ENCODE measurements around the gene FCN3.

FCN3 gene

GRCh38 chr1:27361553-27361952 lies 13.1 kb downstream of the FCN3 start:
- no peak for TF ChIP-seq POLR2AphosphoS5 (IDR thresholded peaks at IDR 0.05; ENCODE audit: low read depth, low read length)
- no peak for TF ChIP-seq TAF1 (IDR thresholded peaks at IDR 0.05; ENCODE audit: borderline replicate concordance, insufficient read depth, low read length)
- no peak for TF ChIP-seq FOXP2 (optimal IDR thresholded peaks at IDR 0.05; ENCODE audit: borderline replicate concordance, extremely low read depth, extremely low read length, insufficient read depth)
- no peak for TF ChIP-seq SIN3A (IDR thresholded peaks at IDR 0.05; ENCODE audit: borderline replicate concordance, insufficient read depth, low read length)
- TF ChIP-seq REST (IDR thresholded peaks at IDR 0.05; ENCODE audit: insufficient read depth in 1 of 2, low read depth in 2 of 2, low read length in 2 of 2): no peak

- TF ChIP-seq SIN3A (IDR thresholded peaks at IDR 0.05; ENCODE audit: borderline replicate concordance, insufficient read depth, low read length) (no peak), POLR2AphosphoS5 (IDR thresholded peaks at IDR 0.05; ENCODE audit: low read depth, low read length) (no peak), TAF1 (IDR thresholded peaks at IDR 0.05; ENCODE audit: borderline replicate concordance, insufficient read depth, low read length) (no peak), REST (IDR thresholded peaks at IDR 0.05; ENCODE audit: insufficient read depth in 1 of 2, low read depth in 2 of 2, low read length in 2 of 2) (no peak), FOXP2 (optimal IDR thresholded peaks at IDR 0.05; ENCODE audit: borderline replicate concordance, extremely low read depth, extremely low read length, insufficient read depth) (no peak)
Observed at GRCh38 chr1:27361044-27361402, 13.6 kb downstream of the FCN3 start.

GRCh38 chr1:27360159-27361043 lies 14.2 kb downstream of the FCN3 start:
- TF ChIP-seq POLR2AphosphoS5 (IDR thresholded peaks at IDR 0.05; ENCODE audit: low read depth, low read length) (no peak), FOXP2 (optimal IDR thresholded peaks at IDR 0.05; ENCODE audit: borderline replicate concordance, extremely low read depth, extremely low read length, insufficient read depth) (no peak), TAF1 (IDR thresholded peaks at IDR 0.05; ENCODE audit: borderline replicate concordance, insufficient read depth, low read length) (no peak), REST (IDR thresholded peaks at IDR 0.05; ENCODE audit: insufficient read depth in 1 of 2, low read depth in 2 of 2, low read length in 2 of 2) (no peak)

GRCh38 chr1:27359822-27360158 lies 14.8 kb downstream of the FCN3 start:
- TF ChIP-seq FOXP2 (optimal IDR thresholded peaks at IDR 0.05; ENCODE audit: borderline replicate concordance, extremely low read depth, extremely low read length, insufficient read depth) (no peak), POLR2AphosphoS5 (IDR thresholded peaks at IDR 0.05; ENCODE audit: low read depth, low read length) (no peak), SIN3A (IDR thresholded peaks at IDR 0.05; ENCODE audit: borderline replicate concordance, insufficient read depth, low read length) (no peak)

- TF ChIP-seq FOXP2 (optimal IDR thresholded peaks at IDR 0.05; ENCODE audit: borderline replicate concordance, extremely low read depth, extremely low read length, insufficient read depth): no peak
- TF ChIP-seq TAF1 (IDR thresholded peaks at IDR 0.05; ENCODE audit: borderline replicate concordance, insufficient read depth, low read length): no peak
- TF ChIP-seq POLR2AphosphoS5 (IDR thresholded peaks at IDR 0.05; ENCODE audit: low read depth, low read length): no peak
- TF ChIP-seq SIN3A (IDR thresholded peaks at IDR 0.05; ENCODE audit: borderline replicate concordance, insufficient read depth, low read length): no peak
- no peak for TF ChIP-seq REST (IDR thresholded peaks at IDR 0.05; ENCODE audit: insufficient read depth in 1 of 2, low read depth in 2 of 2, low read length in 2 of 2)
Observed at GRCh38 chr1:27358928-27359313, 15.7 kb downstream of the FCN3 start.

All from PFSK-1 (cell line).